H9 (cell line): ENCODE measurements around the gene FRZB. TPM values are rescaled to one million over a fixed set of nuclear protein-coding genes. Genes with fewer than 3 reads are reported as not detected.

ENCODE experiments used
- DNase-seq: peaks from one replicate; pipeline ENCODE4 v3.0.0-alpha.2; 2017
- H2AFZ ChIP-seq: one replicate; pipeline ENCODE4 v1.6.1; 2013; ENCODE audit warnings: mild to moderate bottlenecking, low read length, control low read depth, moderate library complexity
- H2AK5ac ChIP-seq: 2 replicates; pipeline ENCODE4 v1.6.1; 2013; ENCODE audit warnings: low read length, control low read depth, mixed read lengths; ENCODE audit not compliant: insufficient read length
- H2BK120ac ChIP-seq: one replicate; pipeline ENCODE4 v1.6.1; 2013; ENCODE audit warnings: low read depth, mild to moderate bottlenecking, low read length, control low read depth, inconsistent platforms; ENCODE audit not compliant: poor library complexity, severe bottlenecking
- H2BK12ac ChIP-seq: 2 replicates; pipeline ENCODE4 v1.6.1; 2013; ENCODE audit warnings: low read length, control low read depth, mixed read lengths, low read depth; ENCODE audit not compliant: insufficient read length
- H2BK15ac ChIP-seq: 2 replicates; pipeline ENCODE4 v1.6.1; 2013; ENCODE audit warnings: low read depth, low read length, control low read depth
- H2BK20ac ChIP-seq: one replicate; pipeline ENCODE4 v1.6.1; 2013; ENCODE audit warnings: low read depth, mild to moderate bottlenecking, low read length, control low read depth, inconsistent platforms; ENCODE audit not compliant: poor library complexity, severe bottlenecking
- H2BK5ac ChIP-seq: 2 replicates; pipeline ENCODE4 v1.6.1; 2013; ENCODE audit warnings: low read length, control low read depth, mixed read lengths; ENCODE audit not compliant: insufficient read length
- H3K14ac ChIP-seq: 2 replicates; pipeline ENCODE4 v1.6.1; 2013; ENCODE audit warnings: low read length, control low read depth; ENCODE audit not compliant: insufficient read depth
- H3K18ac ChIP-seq: 2 replicates; pipeline ENCODE4 v1.6.1; 2013; ENCODE audit warnings: low read depth, mild to moderate bottlenecking, mixed read lengths, low read length, control low read depth; ENCODE audit not compliant: insufficient read length
- H3K23ac ChIP-seq: 2 replicates; pipeline ENCODE4 v1.6.1; 2013; ENCODE audit warnings: low read length, control low read depth, mixed read lengths, low read depth; ENCODE audit not compliant: insufficient read length
- H3K23me2 ChIP-seq: 2 replicates; pipeline ENCODE4 v1.6.1; 2013; ENCODE audit warnings: low read depth, mild to moderate bottlenecking, mixed read lengths, low read length, control low read depth; ENCODE audit not compliant: insufficient read length, poor library complexity, severe bottlenecking
- H3K27ac ChIP-seq: 2 replicates; pipeline ENCODE4 v1.5.1; 2013; ENCODE audit warnings: low read length, control low read depth, mixed read lengths, low read depth; ENCODE audit not compliant: insufficient read length
- H3K27me3 ChIP-seq: 2 replicates; pipeline ENCODE4 v1.6.1; 2013; ENCODE audit warnings: low read length, control low read depth, inconsistent platforms; ENCODE audit not compliant: insufficient read depth
- H3K4ac ChIP-seq: 2 replicates; pipeline ENCODE4 v1.6.1; 2013; ENCODE audit warnings: low read depth, mild to moderate bottlenecking, control low read depth, inconsistent platforms, low read length, moderate library complexity
- H3K4me1 ChIP-seq: 2 replicates; pipeline ENCODE4 v1.6.1; 2013; ENCODE audit warnings: low read length, control low read depth, inconsistent platforms; ENCODE audit not compliant: insufficient read depth
- H3K4me2 ChIP-seq: 2 replicates; pipeline ENCODE4 v1.6.1; 2013; ENCODE audit warnings: low read length, control low read depth, mixed read lengths; ENCODE audit not compliant: insufficient read length, insufficient read depth
- H3K56ac ChIP-seq: 2 replicates; pipeline ENCODE4 v1.6.1; 2013; ENCODE audit warnings: low read depth, mild to moderate bottlenecking, mixed read lengths, low read length, control low read depth; ENCODE audit not compliant: insufficient read length
- H3K79me1 ChIP-seq: 2 replicates; pipeline ENCODE4 v1.6.1; 2013; ENCODE audit warnings: low read depth, mild to moderate bottlenecking, moderate library complexity, low read length, control low read depth, inconsistent platforms; ENCODE audit not compliant: insufficient read depth, poor library complexity, severe bottlenecking
- H3K79me2 ChIP-seq: 2 replicates; pipeline ENCODE4 v1.6.1; 2013; ENCODE audit warnings: low read length, control low read depth, inconsistent platforms; ENCODE audit not compliant: insufficient read depth
- H3K9ac ChIP-seq: 2 replicates; pipeline ENCODE4 v1.6.1; 2013; ENCODE audit warnings: low read length, control low read depth, mixed read lengths; ENCODE audit not compliant: insufficient read length; ENCODE audit errors: extremely low read depth
- H3K9me3 ChIP-seq: one replicate; pipeline ENCODE4 v1.6.1; 2013; ENCODE audit warnings: low read depth, low read length, inconsistent platforms; ENCODE audit not compliant: control insufficient read depth
- H3T11ph ChIP-seq: one replicate; pipeline ENCODE4 v1.6.1; 2013; ENCODE audit warnings: mild to moderate bottlenecking, low read length, control low read depth, inconsistent platforms
- H4K20me1 ChIP-seq: one replicate; pipeline ENCODE4 v1.6.1; 2013; ENCODE audit not compliant: control insufficient read depth, insufficient read length, insufficient read depth
- H4K5ac ChIP-seq: 2 replicates; pipeline ENCODE4 v1.6.1; 2013; ENCODE audit warnings: low read depth, mild to moderate bottlenecking, mixed read lengths, low read length, control low read depth; ENCODE audit not compliant: insufficient read length
- H4K8ac ChIP-seq: replicated peaks from 2 replicates; pipeline ENCODE4 v1.6.1; 2013; ENCODE audit warnings: low read length, control low read depth, mixed read lengths, low read depth; ENCODE audit not compliant: insufficient read length
- H4K91ac ChIP-seq: 2 replicates; pipeline ENCODE4 v1.6.1; 2013; ENCODE audit warnings: low read depth, mild to moderate bottlenecking, moderate library complexity, mixed read lengths, low read length, control low read depth; ENCODE audit not compliant: insufficient read length
- H3K27ac Mint-ChIP-seq, 3 experiments: 2 replicates in 2 of 3; 3 replicates in 1 of 3; pipeline ENCODE4 v1.8.0; 2020 to 2021; ENCODE audit warnings: mixed read lengths in 3 of 3, mild to moderate bottlenecking in 1 of 3, moderate library complexity in 1 of 3
- H3K27me3 Mint-ChIP-seq: 2 replicates; pipeline ENCODE4 v1.8.0; 2021; ENCODE audit warnings: low read depth, mild to moderate bottlenecking, moderate library complexity, mixed read lengths
- H3K36me3 Mint-ChIP-seq, 3 experiments: 2 replicates in 2 of 3; 3 replicates in 1 of 3; pipeline ENCODE4 v1.8.0; 2020 to 2021; ENCODE audit warnings: low read depth in 3 of 3, mixed read lengths in 3 of 3; ENCODE audit not compliant: insufficient read depth in 1 of 3
- H3K4me1 Mint-ChIP-seq, 2 experiments: 2 replicates each; pipeline ENCODE4 v1.8.0; 2020; ENCODE audit warnings: mixed read lengths in 2 of 2
- H3K4me3 Mint-ChIP-seq, 2 experiments: 2 replicates in 1 of 2; 3 replicates in 1 of 2; pipeline ENCODE4 v1.8.0; 2020 to 2021; ENCODE audit warnings: mild to moderate bottlenecking in 2 of 2, mixed read lengths in 2 of 2, moderate library complexity in 1 of 2
- H3K9me3 Mint-ChIP-seq, 2 experiments: 2 replicates in 1 of 2; 3 replicates in 1 of 2; pipeline ENCODE4 v1.8.0; 2020; ENCODE audit warnings: mild to moderate bottlenecking in 2 of 2, mixed read lengths in 2 of 2, moderate library complexity in 1 of 2
- CTCF ChIP-seq: fragments of 200-600 bp; sonication (generic); conservative IDR thresholded peaks from 3 replicates; pipeline ENCODE4 v1.8.0; 2021; ENCODE audit warnings: antibody characterized with exemption, mild to moderate bottlenecking
- WGBS: extraction: QIAGEN DNeasy Blood & Tissue Kit; methylation state at CpG from one replicate; pipeline ENCODE4 v1.1.7; 2013; ENCODE audit warnings: missing lambda C conversion rate, low lambda C conversion rate, mixed read lengths; ENCODE audit not compliant: insufficient read length; ENCODE audit errors: extremely low coverage; 5-methylcytosine and 5-hydroxymethylcytosine counted together
- total RNA-seq: library from RNA; stranded (reverse); gene quantifications from 2 replicates; pipeline ENCODE4 v1.2.1, GENCODE V29; 2021

Gene FRZB
- total RNA-seq, 1 experiment from 2014 or later = 1.1 TPM

- H3K9me3 ChIP-seq = no peaks in the 10 kb centered on the region
- H3T11ph ChIP-seq = no peak overlapping the region
- peak overlapping the region; percentile 67 to 85 for H3K4me3 Mint-ChIP-seq
- no peak for DNase-seq
- no peak overlapping the region for H2BK5ac ChIP-seq
- no peaks in the 10 kb centered on the region for H3K79me1 ChIP-seq
- no peaks in the 10 kb centered on the region for H3K9me3 Mint-ChIP-seq
- WGBS = no CpG with 5 or more reads among the region's 19 CpGs
- no peak overlapping the region; the same call in 1 of the 2 replicates for H3K14ac ChIP-seq
- no peak overlapping the region for H2AFZ ChIP-seq
- H4K8ac ChIP-seq = no peak overlapping the region
- H3K27ac ChIP-seq = no peak overlapping the region
- H2BK12ac ChIP-seq = no peak overlapping the region
- no peak overlapping the region for H3K4ac ChIP-seq
- H3K36me3 Mint-ChIP-seq = no peaks in the 10 kb centered on the region; a peak in 1 of 7 replicates
- H3K56ac ChIP-seq = no peak overlapping the region
- no peak overlapping the region for H4K5ac ChIP-seq
- H3K23me2 ChIP-seq = peaks cover 19% of the 10 kb centered on the region
- H4K20me1 ChIP-seq = no peaks in the 10 kb centered on the region
- no peaks in the 10 kb centered on the region for H3K4me1 ChIP-seq
- H3K23ac ChIP-seq = no peak overlapping the region
- H3K27me3 Mint-ChIP-seq = peaks cover 44% of the 10 kb centered on the region
- H3K4me2 ChIP-seq = peak overlapping the region; percentile 90
- H2AK5ac ChIP-seq = no peak overlapping the region
- no peak overlapping the region for H2BK120ac ChIP-seq
- H3K18ac ChIP-seq = no peak overlapping the region
- H3K27ac Mint-ChIP-seq = no peak overlapping the region
- no peak overlapping the region for H3K9ac ChIP-seq
- TF ChIP-seq CTCF = no peak
- H3K79me2 ChIP-seq = no peaks in the 10 kb centered on the region
- peaks cover 3% of the 10 kb centered on the region; the same call in 1 of the 2 replicates for H3K27me3 ChIP-seq
- H3K4me1 Mint-ChIP-seq = peaks cover 25 to 28% of the 10 kb centered on the region in 2 experiments
- H2BK15ac ChIP-seq = no peak overlapping the region
- no peak overlapping the region for H4K91ac ChIP-seq
- H2BK20ac ChIP-seq = no peak overlapping the region
These were observed 359 bp downstream of the FRZB start for GRCh38 chr2:182866095-182866460.
